Measurements from ENCODE around the gene ZRANB3.

The ZRANB3 gene

GRCh38 chr2:135094508-135094907, 436.5 kb downstream of the ZRANB3 start:
- H3K9me3 ChIP-seq (ENCODE audit: control insufficient read depth, insufficient read depth, low read depth, low read length), result no peaks in the 10 kb centered on the region

GRCh38 chr2:135093670-135094330, 437.2 kb downstream of the ZRANB3 start:
- Histone ChIP-seq H3K27ac (ENCODE audit: extremely low read depth, low read depth, low read length) (no peak overlapping the region), H3K4me3 (ENCODE audit: low read depth, low read length) (no peak overlapping the region), H3K4me1 (ENCODE audit: control insufficient read depth, insufficient read depth, low read length) (peaks cover 13% of the 10 kb centered on the region), H3K9me3 (ENCODE audit: control insufficient read depth, insufficient read depth, low read depth, low read length) (no peaks in the 10 kb centered on the region), H3K36me3 (ENCODE audit: control insufficient read depth in 2 of 2, insufficient read depth in 1 of 2, low read length in 2 of 2) (peaks cover 5 to 25% of the 10 kb centered on the region in 2 experiments)
- ChIA-PET POLR2A (no interaction called here), CTCF (interaction anchor here (0.6 kb wide), 1 partner anchor 831 kb away, joined by 3 read pairs; no protein-coding TSS in a partner anchor)
- TF ChIP-seq OSR2 (tag by site-specific recombination; IDR thresholded peaks at IDR 0.05) (no peak), ZNF24 (tag by site-specific recombination; IDR thresholded peaks at IDR 0.05) (no peak), ZNF560 (tag by site-specific recombination; IDR thresholded peaks at IDR 0.05; ENCODE audit: borderline replicate concordance) (no peak), ZNF747 (tag by site-specific recombination; IDR thresholded peaks at IDR 0.05) (no peak), KLF7 (tag by site-specific recombination; IDR thresholded peaks at IDR 0.05; ENCODE audit: borderline replicate concordance) (no peak), ZNF704 (tag by site-specific recombination; IDR thresholded peaks at IDR 0.05) (no peak), ZNF184 (tag by site-specific recombination; IDR thresholded peaks at IDR 0.05) (no peak)

More at GRCh38 chr2:135094508-135094907, 436.5 kb downstream of the ZRANB3 start:
- TF ChIP-seq EGR2 (tag by site-specific recombination; IDR thresholded peaks at IDR 0.05; ENCODE audit: low read depth) (no peak), ZNF677 (tag by site-specific recombination; IDR thresholded peaks at IDR 0.05) (no peak), ZNF10 (tag by site-specific recombination; IDR thresholded peaks at IDR 0.05) (no peak), ZNF26 (tag by site-specific recombination; IDR thresholded peaks at IDR 0.05) (no peak), ZIC2 (tag by site-specific recombination; IDR thresholded peaks at IDR 0.05) (no peak), FEZF1 (tag by site-specific recombination; IDR thresholded peaks at IDR 0.05) (peak; percentile 73), ZSCAN16 (tag by site-specific recombination; IDR thresholded peaks at IDR 0.05) (no peak), KLF7 (tag by site-specific recombination; IDR thresholded peaks at IDR 0.05; ENCODE audit: borderline replicate concordance) (no peak), ZNF664 (tag by site-specific recombination; IDR thresholded peaks at IDR 0.05) (no peak), PRDM6 (tag by site-specific recombination; IDR thresholded peaks at IDR 0.05) (0 out of 2 replicates have a peak, but pooled peaks have one; percentile 29), ZNF777 (tag by site-specific recombination; IDR thresholded peaks at IDR 0.05; ENCODE audit: borderline replicate concordance) (no peak), ZBTB49 (tag by site-specific recombination; IDR thresholded peaks at IDR 0.05; ENCODE audit: low read depth) (no peak), ZBTB6 (tag by site-specific recombination; IDR thresholded peaks at IDR 0.05) (no peak), ZNF426 (tag by site-specific recombination; IDR thresholded peaks at IDR 0.05) (no peak), ZNF169 (tag by site-specific recombination; IDR thresholded peaks at IDR 0.05) (no peak)
- Histone ChIP-seq H3K4me3 (ENCODE audit: low read depth, low read length) (no peak overlapping the region), H3K4me1 (ENCODE audit: control insufficient read depth, insufficient read depth, low read length) (peaks cover 13% of the 10 kb centered on the region), H3K27ac (ENCODE audit: extremely low read depth, low read depth, low read length) (no peak overlapping the region), H3K36me3 (ENCODE audit: control insufficient read depth in 2 of 2, insufficient read depth in 1 of 2, low read length in 2 of 2) (peaks cover 5 to 25% of the 10 kb centered on the region in 2 experiments)
- POLR2A ChIA-PET, result no interaction called here
- CTCF ChIA-PET, result no interaction called here
